Activated CD4-positive, CD25-positive, alpha-beta regulatory T cell treated with anti-CD3 and anti-CD28 coated beads, Interleukin-2, amount 50 U/mL, for 16 hours (primary cell): ENCODE results near the gene OASL.

Source experiments
- DNase-seq: peaks from one replicate; pipeline ENCODE4 v3.0.0-alpha.2; 2020; ENCODE audit warnings: low read depth, low spot score

The OASL gene

DNA sequence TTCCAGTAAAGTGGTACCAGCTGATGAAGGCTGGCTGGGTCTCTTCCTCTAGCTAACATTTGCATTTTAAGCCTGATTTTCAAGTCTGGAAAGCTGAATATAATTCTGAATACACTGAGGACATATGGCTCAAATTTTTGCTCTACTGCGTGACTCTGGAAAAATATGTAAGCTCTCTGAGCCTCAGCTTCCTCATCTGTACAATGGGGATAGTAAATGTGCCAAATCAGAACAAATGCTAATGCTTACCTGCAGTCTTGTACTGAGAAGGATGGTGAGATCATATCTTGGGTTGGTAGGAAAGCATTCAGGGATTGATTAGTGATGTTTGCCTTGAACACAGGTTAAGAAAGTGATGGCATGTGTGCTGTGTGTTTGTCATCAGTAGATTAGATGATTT lies 46.1 kb downstream of the OASL start:
- no peak for DNase-seq

DNA sequence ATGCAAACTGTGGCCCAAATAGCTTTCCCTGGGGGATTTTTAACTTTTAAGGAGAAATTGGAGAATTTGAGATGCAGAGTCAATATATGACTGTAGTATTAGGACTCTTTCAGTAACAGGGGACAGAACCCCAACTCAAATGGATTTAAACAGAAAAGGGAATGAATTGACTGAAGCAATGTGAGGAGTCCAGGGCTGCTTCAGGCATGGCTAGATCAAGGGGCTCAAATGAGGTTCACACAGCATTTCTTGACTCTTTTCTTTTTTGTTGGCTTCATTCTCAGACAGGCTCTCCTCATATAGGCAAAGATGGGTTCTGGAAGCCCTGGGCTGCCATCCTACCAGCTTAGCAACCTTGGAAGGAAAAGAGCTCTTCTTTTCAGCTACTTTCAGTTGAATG lies 47.1 kb downstream of the OASL start:
- DNase-seq = no peak

DNA sequence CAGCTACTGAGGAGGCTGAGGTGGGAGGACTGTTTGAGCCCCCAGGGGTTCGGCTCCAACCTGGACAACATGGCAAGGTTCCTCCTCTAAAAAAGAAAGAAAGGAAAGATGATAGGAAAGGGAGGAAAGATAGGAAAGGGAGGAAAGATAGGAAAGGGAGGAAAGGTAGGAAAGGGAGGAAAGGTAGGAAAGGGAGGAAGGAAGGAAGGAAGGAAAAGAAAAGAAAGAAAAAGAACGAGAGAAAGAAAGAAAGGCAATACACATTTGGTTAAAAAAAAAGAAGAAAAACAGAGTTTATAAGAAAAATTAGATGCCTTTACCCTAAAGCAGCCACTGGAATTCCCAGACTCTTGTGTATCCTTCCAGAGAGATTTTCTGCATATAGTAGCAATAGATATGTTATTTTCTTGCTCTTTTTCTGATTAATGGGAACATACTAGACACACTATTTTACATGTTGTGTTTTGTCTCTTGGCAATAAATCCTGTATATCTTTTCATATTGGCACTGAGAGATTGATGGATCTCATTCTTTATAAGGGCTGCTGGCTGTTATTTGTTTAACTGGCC lies 48.5 kb downstream of the OASL start:
- DNase-seq = no peak

DNA sequence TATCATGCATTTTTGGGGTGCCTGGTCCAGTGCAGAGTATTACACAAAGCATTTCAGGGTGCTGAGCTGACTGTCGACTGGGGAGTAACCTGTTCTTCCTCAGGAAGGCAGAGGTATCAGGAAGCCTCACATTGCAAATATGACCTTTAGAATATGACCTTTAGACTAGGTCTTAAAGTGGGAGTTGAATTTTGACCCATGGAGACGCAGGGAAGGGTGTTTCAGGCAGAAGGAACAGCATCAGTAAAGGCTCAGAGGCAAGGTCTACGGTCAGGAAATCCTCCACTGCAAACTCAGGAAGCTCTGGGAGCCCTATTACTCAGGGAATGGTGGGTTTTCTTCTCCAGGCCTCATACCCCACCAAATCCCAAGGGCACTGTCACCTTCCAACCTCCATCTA lies 49.4 kb downstream of the OASL start:
- DNase-seq = no peak

DNA sequence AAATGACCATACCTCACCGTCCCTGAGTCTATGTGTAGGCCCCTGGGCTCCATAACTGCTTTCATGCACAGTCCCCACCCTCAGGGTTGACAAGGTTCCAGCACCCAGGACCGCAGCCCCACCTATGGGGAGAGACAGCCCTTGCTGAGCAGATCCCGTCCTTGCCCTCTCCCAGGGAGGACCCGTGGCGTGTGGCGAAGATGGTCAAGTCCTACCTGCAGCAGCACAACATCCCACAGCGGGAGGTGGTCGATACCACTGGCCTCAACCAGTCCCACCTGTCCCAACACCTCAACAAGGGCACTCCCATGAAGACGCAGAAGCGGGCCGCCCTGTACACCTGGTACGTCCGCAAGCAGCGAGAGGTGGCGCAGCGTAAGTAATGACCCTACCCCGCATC lies 50.4 kb downstream of the OASL start:
- no peak for DNase-seq

DNA sequence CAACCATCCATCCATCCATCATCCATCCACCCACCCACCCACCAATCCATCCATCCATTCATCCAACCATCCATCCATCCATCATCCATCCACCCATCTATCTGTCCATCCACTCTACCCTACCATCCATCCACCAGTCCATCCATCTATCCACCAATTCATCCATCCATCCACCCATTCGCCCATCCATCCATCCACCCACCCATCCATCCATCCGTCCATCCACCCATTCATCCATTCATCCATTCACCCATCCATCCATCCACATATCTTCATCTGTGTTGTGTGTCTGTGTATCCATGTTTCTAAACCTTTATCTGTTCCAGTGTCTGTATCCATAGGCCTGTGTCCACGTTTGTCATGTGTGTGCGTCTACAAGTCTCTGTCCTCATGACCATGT lies 50.8 kb downstream of the OASL start:
- DNase-seq = no peak

DNA sequence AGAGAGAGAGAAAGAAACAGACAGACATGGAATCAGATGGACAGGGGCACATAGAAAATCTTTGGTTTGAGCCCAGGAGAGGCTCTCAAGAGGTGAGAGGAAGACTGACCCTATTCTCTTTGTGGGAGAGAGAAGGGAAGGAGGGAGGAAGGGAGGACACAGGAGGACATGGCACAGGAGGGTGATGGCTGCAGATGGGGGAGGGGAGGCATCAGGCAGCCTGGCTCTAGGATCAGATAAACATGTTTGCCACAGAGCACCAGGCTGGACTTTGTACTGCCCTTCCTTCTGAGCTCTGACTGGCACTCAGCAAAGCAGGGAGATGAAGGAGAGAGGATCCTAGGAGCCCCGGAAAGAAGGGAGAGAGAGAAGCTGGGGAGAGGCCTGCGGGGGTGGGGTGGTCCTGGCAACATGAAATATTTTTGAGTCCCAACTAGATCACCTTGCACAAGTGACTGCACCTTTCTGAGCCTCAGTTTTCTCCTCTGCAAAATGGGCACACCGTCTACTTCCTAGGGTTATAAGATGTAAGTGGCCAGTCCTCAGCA lies 54.6 kb downstream of the OASL start:
- no peak for DNase-seq

DNA sequence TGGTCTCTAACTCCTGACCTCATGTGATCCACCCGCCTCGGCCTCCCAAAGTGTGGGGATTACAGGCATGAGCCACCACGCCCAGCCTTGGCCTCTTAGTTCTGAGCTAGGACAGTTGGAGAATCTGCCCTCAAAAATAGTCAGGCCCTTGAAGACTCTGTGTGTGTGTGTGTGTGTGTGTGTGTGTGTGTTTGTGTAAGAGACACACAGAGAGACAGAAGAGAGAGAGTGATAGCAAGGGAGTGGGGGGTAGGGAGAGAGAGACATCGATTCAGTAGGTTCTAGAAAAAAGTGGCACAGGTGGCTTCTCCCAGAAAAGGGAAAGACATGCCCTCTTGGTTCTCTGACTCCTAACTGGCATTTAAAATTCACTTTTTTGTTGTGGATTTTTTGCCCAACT lies 55.3 kb downstream of the OASL start:
- DNase-seq = no peak

DNA sequence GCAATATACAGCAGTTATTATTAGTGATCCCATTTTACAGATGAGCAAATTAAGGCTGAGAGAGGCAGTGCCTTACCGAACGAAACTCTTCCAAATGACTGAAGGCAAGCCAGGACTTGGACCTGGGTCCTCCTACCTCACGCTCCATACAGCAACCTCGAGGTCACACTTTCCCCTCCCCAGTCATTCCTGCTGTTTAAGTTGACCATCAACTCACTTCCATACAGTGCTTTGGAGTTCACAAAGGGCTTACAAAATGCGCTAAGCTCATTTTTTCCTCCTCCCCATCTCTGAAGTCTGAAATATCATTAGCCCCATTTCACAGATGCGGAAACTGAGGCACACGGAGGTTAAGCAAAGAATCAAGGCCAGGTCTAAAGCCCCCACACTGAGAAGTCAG lies 56.4 kb downstream of the OASL start:
- DNase-seq = no peak

DNA sequence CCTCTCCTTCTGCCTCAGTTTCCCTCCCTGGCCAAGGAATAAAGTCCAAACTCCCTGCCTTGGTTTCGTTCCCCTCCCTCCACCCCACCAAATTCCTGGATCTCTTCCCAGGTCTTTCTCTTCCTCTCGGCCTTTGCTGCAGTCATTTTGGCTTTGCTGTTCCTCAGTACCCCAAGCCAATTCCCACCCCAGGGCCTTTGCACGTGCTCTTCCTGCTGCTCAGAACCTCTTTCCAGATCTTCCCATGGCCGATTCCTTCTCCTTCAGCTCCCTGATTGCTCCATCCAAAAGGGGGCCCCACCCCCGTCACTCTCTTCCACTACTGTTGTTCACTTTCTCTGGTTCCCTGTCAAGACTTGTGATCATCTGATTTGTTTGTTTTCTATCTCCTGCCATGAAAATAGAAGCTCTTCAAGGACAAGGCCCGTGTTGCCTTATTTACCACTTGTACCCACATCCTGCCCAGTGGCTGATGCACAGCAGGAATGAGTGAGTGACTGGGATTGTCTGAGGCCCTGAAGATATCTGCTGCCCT lies 57.6 kb downstream of the OASL start:
- DNase-seq = no peak

DNA sequence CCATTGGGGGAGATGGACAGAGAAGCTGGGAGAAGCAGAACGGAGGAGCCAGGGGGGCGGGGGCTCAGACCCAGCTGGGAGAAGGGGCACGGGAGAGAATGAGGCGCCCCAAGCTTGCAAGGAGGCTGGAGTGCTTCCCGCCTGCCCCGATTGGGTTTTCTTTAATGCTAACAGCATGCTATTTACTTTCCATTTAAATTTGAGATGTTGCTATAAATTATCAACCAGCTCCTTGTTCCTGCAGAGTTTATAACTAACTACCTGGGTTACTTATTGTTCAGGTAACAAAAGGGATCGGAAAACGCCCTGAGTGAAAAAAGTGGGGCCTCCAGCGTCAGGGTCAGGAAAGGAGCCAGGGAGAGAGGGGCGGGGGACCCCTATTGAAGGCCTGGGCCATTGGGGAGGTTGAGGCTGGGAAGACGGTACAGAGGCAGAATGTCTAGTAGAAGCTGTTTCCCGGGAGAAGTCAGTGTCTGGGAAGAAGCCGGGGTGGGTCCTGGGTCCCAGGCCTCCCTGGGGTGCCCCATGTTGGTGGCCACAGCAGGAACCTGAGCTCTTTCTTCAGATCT lies 58.2 kb downstream of the OASL start:
- no peak for DNase-seq

DNA sequence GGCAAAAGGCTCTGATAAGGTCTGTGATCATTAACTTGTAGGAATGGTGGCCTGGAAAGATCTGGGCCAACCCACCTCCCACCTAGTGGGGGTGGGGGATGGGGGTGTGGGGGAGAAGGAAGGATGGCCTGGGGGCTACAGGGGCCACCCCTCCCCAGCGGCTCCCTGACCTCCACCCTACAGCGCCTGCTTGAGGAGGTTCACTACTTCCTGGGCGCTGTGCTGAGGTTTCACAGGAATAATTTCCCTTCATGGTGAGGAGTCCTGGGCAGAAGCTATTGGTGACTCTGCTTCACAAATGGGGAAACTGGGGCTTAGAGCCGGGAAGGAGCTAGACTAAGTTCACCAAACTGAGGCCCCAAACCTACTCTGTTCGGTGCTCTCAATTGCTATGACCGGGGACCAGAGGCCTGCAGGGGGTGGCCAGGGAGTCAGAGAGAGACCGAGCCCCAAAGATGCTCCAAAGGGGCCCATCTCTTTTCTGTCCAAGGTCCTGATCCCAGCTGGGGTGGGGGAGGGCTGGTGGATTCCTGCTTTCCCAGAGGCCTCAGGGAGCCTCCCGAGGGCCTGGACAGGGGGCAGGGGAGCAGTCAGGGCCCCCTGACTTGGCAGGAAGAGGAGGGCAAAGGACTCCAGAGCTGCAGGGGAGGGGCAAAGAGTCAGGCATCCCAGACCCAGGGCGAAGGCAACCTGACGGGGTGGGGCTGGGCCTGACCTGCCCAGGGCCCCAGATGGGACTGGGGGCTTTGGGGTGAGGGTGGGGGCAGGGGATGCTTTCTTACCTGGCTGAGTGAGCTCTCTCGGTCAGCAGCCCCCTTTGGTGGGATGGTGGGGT lies 59.0 kb downstream of the OASL start:
- no peak for DNase-seq

DNA sequence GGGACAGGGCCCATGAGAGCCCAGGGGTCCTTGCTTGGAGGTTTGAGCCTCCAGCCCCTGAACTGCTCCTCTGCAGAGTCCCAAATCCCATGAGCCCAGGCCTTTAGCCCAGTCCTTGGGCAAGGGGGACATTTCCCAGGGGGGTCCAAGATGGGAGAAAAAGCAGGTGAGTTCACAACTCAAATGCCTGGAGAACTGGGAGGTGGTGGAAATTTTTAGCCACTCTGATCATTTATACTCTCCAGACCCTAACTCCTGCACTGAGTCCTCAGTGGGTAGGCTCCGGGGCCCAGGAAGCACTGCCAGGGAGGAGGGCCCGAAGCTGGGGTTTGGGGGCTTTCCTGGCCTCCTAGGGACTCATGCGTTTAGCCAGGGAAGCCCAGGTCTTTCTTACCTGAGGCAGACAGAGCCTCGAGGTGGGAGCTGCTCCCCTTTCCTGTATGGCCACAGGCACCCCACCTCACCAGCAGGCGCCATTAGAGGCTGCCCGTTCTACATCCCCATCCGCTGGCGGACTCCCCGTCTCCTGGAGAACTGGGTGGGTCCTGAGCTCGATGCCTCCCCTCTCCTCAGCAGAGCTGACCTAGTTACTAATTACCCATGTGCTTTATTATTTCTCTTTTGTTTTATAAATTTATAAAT lies 59.7 kb downstream of the OASL start:
- no peak for DNase-seq

DNA sequence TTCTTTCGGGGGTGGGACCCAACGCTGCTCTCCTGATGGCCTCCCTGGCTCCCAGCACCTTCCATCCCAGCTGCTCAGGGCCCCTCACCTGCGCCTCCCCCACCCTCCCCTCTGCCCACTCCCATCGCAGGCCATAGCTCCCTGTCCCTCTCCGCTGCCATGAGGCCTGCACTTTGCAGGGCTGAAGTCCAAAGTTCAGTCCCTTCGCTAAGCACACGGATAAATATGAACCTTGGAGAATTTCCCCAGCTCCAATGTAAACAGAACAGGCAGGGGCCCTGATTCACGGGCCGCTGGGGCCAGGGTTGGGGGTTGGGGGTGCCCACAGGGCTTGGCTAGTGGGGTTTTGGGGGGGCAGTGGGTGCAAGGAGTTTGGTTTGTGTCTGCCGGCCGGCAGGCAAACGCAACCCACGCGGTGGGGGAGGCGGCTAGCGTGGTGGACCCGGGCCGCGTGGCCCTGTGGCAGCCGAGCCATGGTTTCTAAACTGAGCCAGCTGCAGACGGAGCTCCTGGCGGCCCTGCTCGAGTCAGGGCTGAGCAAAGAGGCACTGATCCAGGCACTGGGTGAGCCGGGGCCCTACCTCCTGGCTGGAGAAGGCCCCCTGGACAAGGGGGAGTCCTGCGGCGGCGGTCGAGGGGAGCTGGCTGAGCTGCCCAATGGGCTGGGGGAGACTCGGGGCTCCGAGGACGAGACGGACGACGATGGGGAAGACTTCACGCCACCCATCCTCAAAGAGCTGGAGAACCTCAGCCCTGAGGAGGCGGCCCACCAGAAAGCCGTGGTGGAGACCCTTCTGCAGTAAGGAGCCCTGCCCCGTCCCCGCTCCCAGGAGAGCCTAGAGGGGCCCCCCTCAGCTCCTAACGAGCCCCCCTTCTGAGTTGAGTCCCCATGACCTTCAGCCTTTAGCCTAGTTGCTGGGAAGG lies 60.5 kb downstream of the OASL start, which contains the start of gene HNF1A:
HNF1A (plus strand) TSS at position 248 of the 924 bp plus-strand sequence; CDS start at position 474, 226 bp downstream.
- no peak for DNase-seq

DNA sequence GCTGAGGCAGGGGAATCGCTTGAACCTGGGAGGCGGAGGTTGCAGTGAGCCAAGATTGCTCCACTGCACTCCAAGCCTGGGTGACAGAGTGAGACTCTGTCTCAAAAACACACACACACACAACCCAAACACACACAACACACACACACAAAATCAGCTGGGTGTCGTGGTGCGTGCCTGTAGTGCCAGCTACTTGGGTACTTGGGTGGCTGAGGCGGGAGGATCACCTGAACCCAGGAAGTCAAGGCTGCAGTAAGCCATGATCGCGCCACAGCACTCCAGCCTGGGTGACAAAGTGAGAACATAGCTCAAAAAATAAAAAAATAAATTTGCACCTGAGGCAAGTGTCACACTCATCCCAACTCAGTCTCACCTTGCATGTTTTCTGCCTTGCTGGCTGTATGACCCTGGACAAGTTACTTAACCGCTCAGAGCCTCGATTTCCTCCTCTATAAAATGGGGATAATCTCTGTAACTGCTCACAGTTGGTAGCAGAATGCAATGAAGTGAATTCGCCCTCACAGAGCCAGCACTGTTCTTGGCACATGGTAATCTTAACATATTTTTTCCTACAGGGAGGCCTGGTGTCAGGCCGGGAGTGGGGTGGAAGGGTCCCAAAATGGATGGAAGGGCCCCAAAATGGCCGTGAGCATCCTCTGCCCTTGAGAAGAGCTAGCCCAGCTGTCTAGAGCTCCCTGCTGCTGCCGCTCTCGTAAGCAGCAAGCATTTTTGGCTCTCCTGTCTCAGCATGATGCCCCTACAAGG lies 61.3 kb downstream of the OASL start:
- no peak for DNase-seq

DNA sequence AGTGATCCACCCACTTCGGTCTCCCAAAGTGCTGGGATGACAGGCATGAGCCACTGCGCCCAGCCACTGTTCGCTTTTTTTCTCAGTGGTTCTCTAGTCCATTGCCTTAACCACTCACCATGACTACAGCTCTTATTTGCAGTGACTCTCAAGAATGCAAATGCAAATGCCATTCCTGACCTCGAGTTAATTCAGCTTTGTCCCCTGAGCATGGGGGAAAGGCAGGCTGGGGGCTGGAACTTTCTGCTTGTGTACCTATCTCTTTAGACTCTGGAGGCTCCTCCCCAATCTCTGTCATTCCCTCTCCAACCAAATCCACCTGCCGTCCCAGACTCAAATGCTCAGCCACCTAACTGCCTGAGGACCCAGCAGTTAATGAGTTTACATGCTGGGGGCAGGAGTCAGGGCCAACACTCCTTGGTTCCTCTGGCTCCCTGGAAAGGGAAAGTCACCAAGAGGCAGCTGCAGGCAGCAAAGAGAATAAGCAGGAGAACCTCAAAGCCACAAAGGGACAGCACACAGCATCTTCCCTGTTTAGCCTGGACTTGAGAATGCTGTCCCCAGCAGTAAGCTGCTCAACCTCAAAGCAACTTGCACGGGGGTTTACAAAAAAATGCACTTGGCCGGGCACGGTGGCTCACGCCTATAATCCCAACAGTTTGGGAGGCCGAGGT lies 66.0 kb downstream of the OASL start:
- no peak for DNase-seq

DNA sequence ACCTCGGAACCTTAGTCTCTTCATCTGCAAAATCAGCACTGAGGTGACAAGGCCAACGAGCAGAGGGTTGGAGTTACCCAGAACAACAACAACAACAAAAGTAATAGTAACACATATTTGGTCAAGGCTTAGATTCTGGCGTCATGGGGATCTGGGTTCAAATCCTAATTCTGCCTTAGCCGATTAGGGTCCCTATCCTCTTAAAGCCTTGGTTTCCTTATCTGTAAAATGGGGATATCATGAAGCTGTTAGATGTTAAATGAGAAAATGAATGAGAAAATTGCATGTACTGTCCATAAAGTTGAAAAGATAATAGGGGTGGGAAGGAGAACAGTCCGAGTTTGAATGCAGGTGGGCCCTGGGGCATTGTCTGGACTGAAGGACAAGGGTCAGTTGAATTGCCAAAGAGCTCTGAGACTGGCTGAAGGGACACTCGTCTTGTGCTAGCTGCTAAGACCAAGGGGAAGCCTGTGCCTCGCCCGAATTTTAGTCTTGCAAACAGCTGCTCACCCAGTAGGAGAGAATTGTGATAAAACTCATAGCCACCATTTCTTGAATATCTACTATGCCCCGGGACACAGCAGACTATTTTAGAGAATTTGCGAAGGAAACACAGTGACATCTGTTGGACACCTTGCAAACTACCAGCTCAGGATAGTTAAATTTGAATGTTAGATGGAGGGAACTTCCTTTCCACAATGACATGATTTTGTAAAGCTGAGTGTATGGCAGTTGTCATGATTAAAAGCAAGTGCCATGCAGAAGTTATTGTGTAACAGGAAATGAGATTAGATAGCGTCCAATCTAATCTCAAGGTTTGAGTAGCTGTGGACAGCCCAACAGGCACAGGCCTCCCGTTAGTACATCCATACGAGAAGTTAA lies 67.5 kb downstream of the OASL start:
- no peak for DNase-seq

DNA sequence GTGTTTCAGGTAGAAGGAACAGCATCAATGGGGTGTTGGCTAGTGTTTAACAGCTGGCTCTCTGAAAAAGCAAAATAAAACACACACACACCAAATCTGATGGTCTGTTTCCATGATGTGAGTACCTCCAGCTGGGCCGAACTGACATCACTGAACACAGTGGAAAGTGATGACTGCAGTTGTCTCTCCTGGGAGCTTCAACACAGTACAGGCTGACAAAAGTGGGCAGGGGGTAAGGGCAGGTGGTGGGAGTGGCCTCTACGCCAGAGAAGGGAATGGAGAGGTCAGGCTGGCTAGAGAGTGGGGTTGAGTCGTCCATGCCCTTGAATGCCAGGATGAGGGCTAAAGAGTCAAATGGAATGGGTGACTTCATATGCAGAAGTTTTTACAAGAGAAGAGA lies 68.7 kb downstream of the OASL start:
- no peak for DNase-seq
